GM18511 (cell line): ENCODE data around the gene RGPD3.
"Not testable (repeated sequence)": the region's sequence is repeated elsewhere in the genome, so short reads cannot be mapped to it uniquely, and the experiment has no call there.

ENCODE experiments used
- ATAC-seq: cut with Tn5 transposase; IDR thresholded peaks from one replicate; pipeline ENCODE4 v1.9.1; 2021; ENCODE audit warnings: mild to moderate bottlenecking, moderate library complexity; ENCODE audit not compliant: unreplicated experiment

RGPD3 gene

DNA sequence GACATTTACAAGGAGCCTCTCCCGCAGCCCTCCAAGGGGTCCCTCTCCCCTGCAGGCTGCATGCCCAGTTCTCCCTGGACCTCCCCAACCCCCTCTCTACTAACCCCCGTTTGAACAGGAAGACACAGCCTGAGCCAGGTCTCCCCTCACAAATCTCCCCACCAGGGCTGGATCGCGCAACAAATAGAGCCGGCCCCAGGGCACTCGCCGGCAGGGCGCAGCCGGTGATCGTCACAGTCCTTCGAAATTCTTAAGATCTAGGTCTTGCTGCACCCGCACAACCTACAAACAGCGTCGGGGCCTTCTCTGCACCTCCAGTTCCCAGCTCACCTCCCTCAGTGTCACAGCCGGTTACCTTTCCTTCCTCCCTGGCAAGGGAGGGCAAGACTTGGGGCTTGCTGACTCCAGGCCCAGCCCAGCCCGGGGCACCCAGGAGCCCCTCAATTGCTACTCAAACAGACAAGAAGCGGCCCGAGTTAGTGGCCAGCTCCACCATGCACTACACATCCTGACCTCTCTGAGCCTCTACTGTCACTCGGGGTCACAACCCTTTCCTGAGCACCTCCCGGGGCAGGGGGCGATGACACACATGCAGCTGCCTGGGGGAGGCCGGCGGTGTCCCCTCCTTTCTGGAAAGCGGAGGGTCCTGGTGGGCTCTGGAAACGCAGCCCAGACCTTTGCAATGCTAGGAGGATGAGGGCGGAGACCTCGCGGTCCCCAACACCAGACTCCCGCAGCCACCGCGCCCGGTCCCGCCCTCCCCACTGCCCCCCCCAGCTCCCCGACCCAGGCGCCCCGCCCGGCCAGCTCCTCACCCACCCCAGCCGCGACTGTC, 18.6 kb upstream of the RGPD3 start, which contains the start of gene CD8B2:
CD8B2 (plus strand) TSS at position 814 of the 835 bp plus-strand sequence. CDS start 63 bp downstream, outside the sequence.
- ATAC-seq = not testable (repeated sequence)

DNA sequence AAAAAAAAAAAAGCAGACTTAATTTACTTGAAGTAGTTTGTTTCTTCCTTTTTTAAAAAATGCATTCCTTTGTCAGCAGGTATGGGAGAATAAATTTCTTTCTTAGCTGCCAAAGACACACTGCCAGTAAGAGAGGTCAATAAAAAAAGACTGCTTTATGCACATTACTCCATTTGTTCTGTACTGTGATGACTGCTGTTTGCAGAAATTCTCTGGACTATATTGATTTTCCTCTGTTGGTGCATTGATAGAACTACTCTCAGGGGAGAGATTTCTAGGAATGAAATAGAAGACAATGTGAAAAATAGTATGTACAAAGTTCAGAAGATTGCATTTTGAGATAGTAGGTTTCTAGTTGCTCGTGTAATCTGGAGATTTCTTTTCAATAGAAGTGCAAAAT, 11.3 kb upstream of the RGPD3 start:
- ATAC-seq = not testable (repeated sequence)

DNA sequence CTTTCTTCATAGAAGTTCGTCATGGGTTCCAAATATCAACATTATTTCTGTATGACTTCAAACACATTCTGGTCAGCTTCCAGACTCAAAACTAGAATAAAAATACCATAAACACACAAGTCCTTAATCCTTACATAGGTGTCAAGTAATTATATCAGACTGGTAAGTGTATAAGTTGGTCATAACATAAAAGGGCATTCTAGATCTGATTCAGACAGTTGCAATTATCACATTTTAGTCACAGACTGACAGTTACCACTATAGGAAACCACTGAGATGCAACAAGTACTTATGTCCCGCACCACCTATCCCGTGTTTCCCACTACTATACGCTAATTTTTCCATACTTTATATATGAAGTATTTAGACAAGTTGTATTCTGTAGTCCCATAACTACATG, 9.4 kb upstream of the RGPD3 start:
- not testable (repeated sequence) for ATAC-seq

DNA sequence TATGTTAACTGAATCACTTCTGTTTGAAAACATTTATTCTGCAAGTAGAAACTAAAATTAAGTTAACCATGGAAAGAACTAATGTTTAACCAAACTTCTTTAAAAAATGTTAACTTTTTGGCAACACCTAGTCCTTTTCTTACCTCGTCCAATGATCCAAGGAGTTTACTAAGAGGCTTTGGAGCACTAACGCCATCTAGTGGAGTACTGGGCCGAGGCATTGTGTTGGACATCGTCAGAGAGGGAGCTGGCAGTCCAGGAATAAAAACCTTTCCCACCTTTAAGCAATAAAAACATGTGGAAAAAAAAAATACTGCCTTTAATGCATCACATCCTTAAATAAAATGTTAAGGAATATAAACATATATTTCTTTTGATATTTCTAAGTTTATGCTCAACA, 2.4 kb upstream of the RGPD3 start:
- peak; percentile 62 for ATAC-seq

DNA sequence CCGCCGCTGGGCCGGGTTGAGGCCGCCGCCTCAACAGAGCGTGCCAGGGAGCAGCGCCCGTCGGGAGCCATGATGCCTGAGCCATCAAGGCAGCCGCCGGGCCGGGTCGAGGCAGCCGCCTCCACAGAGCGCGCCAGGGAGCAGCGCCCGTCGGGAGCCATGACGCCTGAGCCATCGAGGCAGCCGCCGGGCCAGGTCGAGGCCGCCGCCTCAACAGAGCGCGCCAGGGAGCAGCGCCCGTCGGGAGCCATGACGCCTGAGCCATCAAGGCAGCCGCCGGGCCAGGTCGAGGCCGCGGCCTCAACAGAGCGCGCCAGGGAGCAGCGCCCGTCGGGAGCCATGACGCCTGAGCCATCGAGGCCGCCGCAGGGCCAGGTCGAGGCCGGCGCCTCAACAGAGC, 697 bp downstream of the RGPD3 start:
- ATAC-seq = not testable (repeated sequence)

DNA sequence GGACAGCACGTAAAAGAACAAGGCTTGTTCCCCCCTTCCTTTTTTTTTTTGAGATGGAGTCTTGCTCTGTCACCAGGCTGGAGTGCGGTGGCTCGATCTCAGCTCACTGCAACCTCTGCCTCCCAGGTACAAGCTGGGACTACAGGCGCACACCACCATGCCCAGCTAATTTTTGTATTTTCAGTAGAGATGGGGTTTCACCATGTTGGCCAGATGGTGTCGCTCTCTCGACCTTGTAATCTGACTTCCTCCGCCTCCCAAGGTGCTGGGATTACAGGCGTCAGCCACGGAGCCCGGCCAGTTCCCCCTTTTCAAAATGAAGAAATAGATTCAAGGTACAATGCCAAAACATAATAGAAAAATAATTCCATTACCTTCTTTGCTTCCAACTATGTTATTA, 6.3 kb downstream of the RGPD3 start:
- not testable (repeated sequence) for ATAC-seq

DNA sequence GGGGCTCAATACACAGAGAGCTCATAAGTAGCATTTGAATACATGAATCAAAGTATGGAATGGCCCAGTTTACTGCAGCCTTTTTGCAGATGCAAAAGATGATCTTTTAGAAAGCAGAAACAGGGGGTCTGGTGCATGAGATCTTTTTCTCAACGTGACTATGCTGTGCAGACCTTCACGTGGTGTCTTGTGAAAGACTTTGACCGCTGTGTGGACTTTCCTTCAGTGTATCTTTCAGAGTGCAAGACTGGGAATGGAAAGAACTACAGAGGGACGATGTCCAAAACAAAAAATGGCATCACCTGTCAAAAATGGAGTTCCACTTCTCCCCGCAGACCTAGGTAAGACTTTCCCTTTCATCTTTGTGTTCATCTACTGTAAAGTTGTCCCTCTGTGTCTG, 77.5 kb downstream of the RGPD3 start:
- not testable (repeated sequence) for ATAC-seq

DNA sequence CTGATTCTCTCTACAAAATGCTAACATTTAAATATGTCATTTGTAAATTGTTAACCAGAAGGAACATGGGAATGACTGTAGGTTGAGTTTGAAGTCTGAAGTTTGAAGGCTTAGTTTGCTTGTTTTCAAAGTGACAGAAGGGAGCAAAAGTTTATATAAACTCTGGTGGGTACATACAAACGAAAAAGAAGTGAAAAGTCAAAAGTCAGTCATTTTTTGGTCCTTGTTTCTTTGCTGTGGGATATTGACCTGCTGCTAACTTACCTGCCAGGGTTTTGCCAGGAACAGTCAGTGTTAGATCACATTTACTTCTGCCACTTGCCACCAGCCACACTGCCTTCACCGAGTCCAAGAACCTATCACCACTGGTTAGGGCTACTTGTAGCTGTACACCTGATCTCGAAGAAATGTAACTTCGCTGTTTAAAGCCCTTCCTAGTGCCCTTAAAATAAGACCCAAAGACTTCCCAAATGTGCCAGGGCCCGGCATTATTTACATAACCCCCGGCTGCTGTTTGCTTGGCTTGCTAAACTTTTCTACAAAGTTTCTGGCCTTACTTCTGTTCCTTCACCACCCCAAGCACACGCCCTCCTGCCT, 79.3 kb downstream of the RGPD3 start:
- ATAC-seq = not testable (repeated sequence)

DNA sequence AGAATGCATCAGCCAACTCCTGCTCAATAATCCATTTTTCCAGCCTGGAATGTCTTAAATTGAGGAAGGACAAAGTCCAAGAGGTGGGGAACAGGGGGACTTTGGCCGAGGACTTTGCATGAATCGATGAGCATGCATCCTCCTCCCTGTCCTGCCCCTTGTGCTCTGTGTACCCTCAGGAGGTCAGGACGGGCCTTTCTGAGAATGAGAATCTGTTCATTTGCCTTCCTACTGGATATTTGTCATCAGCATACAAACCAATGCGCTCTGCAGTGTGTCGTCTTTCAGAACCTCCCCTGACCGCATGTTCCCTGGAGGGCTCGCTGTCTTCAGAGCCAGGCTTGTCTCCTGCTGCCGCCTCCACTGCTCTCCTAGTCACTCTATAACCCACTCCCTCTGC, 83.7 kb downstream of the RGPD3 start:
- not testable (repeated sequence) for ATAC-seq

DNA sequence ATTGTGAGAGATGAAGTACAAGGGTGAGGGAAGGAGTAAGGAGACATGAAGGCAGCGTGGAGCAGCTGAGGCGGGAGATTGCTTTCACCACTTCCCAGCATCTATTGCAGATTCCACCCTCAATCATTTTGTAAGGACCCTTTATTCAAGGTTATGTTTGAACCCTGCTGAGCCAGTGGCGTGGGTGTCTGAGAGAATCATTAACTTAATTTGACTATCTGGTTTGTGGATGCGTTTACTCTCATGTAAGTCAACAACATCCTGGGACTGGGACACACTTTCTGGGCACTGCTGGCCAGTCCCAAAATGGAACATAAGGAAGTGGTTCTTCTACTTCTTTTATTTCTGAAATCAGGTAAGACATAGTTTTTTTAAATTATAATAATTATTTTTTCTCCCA, 86.3 kb downstream of the RGPD3 start:
- not testable (repeated sequence) for ATAC-seq

DNA sequence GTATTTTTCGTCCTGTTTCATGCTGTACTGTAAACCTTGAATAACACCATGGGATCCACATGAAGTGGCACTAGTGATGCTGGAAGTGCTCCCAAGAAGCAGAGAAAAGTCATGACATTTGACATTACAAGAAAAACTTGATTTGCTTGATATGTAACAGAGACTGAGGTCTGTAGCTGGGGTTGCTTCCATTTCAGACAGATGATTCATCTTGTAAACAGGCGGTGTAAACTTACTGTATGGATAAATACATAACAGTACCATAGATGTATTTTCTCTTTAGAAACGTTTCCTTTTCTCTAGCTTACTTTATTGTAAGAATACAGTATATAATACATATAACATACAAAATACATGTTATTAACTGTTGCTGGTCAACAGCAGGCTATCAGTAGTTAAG, 88.6 kb downstream of the RGPD3 start:
- not testable (repeated sequence) for ATAC-seq

DNA sequence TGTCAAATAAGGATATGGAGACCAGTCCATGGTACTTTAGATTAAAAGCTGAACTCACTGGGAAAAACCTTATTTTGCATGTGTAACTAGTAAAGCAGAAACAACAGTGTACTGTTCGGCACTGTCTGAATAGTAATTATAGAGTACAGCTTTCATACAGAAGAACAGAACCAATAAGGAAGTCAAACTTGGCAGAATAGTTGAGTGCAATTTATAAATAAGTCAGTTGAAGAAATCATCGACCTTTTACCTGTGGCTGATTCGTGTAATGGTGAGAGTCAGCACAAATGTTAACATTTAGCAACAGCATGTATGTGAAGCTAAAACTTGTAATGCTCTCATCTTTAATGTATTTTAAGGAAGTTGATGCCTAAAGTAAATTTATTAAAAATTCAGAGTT, 99.0 kb downstream of the RGPD3 start:
- not testable (repeated sequence) for ATAC-seq

DNA sequence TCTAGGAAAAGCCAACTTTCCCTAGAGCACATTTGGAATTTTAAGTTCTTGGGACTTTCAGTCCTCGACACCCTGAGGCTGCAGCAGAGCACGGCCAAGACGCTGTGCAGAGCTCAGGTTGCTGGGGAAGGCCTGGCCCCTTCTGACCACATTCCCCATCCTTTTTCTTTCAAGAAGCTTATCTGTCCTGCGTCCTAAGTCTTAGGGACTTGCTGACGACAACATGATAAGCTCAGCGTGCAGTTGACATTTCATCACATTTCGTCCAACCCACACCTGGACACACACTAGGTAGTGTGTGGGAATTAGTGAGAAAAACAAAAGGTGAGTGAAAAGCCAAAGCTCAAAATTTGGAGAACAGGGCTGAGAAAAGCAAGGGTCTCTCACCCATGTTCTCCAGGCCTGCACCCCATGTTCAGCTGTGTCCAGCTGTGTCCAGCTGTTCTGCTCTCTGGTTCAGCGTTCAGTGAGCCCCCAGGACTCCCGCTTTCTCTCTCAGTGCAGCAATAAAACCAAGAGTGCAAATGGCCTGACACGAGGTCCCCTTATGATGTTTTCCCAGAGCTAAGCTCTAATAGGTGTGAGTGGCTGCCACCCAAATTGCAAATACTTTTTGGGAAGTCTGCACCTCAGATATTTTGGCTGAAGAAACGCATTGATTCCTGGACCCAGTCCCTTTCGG, 101.9 kb downstream of the RGPD3 start:
- ATAC-seq = no peak

DNA sequence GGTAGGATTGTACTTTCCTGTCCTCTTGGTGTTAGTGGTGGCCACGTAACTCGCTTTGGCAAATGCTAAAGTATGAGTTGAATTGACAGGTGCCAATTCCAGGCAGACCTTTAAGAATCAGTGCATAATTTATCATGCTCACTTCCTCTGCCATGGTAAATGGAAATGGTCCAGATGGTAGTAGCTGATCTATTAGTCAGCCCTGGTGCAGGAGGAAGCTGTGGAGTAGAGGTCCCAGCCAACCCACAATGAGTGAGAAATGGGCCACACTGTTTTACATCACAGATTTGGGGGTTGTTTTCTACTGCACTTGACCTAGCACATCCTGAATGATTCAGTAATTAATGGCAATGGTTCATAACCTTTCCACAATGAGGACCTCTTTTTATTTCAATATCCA, 104.4 kb downstream of the RGPD3 start:
- no peak for ATAC-seq

DNA sequence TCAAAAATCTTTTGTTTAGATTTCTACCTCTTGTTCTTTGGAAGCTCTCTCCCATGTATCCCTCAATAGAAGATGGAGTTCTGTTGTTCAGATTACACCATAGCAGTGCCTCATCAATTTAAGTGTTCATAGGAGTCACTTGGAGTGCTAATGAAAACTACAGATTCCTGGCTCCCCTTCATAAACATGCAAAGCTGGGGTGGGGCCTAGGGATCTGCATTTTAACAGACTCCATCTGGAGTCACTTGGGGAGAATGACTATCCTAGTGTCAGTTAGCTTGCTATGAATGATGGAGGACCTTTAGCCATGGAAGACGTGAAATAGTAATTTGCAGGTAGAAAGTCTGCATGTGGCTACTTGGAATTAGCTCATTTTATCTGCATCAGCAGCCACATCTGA, 105.4 kb downstream of the RGPD3 start:
- ATAC-seq = no peak

DNA sequence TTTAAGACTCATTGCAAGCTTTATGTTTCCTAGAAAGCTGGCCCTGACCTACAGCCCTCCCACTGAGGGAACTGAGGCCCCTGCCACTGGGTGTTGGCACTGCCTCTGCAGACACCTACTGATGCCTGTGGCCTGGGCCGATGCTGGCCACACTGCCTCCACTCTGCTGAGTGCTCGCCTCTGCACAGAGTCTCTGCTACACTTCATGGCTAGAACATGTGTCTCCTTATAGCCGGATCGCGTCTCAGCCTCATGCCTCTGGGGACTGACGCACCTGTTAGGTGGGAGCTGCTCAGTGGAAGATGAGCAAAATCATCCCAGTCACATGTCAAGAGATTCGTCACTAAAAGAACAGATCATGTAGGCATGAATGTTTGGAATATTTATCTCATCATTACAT, 108.7 kb downstream of the RGPD3 start:
- ATAC-seq = no peak

DNA sequence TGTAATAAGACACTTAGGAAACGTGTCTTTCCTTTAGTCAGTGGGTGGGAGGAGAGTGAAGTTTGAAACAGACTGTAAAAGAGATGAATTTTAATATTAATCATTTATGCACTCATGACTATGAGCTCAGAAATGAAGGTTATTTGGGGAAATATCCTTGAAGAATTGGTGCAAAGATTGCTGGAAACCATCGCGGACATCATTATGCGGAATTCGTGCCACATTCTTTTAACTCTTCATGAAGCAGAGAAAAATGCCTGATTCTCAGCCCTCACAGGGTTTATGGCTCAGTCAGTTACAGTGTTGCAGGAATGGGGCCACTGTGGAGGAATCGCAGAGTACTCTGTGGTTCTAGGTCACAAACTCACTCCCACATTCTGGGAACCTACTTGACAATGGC, 109.7 kb downstream of the RGPD3 start:
- no peak for ATAC-seq

DNA sequence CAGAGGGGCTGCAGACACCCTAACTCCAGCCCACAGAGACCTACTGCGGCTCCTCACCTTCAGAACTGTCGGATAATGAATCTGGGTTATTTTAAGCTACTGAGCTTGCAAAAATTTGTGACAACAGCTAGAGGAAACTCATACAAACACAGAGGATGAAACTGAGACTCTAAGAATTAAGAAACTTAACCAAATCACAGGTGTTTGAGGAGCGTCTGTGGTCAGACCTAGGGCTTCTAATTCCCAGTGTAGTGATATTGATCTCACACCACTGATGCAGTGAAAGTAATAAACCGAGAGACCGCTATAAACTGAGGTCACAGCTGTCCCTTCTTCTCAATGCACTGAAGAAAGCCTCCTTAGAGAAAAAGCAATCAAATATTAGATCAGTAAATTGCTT, 110.1 kb downstream of the RGPD3 start:
- peak; percentile 96 for ATAC-seq

DNA sequence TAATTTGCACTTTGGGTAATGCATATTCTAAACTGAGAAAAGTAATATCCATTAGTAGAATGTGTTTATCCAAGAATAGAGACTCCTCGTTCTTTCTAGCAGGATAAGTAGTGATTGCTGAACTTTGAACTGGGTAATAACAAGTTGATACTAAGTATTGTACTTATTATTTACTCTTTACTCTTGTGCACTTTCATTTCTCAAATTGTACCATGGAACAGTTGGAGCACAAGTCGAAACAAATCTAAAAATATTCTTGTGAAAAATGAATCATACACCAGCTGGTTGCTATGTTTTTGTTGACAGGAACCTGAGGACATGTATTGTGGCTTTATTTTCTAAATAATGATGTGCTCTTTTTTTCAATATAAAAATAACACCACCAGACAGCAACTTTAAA, 111.9 kb downstream of the RGPD3 start:
- peak; percentile 46 for ATAC-seq

DNA sequence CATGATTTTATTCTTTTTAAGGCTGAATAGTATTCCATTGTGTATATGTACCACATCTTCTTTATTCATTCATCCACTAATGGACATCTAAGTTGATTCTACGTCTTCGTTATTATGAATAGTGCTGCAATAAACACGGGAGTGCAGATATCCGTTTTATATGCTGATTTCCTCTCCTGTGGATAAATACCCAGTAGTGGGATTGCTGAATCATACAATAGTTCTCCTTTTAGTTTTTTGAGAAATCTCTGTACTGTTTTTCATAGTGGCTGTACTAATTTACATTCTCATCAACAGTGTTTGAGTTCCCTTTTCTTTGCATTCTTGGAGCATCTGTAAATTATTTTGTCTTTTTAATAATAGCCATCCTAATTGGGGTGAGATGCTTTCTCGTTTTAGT, 114.5 kb downstream of the RGPD3 start:
- no peak for ATAC-seq

DNA sequence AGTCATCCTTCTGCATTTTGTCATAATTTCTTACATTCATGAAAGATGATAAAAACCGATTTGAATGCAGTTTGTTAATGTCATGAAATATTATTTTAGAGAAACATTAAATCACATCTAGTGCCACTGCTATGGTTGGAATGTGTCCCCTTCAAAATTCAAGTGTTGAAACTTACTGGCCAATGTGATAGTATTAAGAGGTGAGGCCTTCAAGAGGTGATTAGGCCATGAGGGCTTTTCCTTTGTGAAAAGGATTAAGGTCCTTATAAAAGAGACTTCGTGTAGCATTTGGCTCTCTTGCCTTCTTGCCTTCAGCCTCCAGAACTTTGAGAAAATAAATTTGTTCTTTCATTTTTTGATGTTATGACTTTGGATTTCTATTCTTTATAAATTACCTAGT, 117.2 kb downstream of the RGPD3 start:
- no peak for ATAC-seq

DNA sequence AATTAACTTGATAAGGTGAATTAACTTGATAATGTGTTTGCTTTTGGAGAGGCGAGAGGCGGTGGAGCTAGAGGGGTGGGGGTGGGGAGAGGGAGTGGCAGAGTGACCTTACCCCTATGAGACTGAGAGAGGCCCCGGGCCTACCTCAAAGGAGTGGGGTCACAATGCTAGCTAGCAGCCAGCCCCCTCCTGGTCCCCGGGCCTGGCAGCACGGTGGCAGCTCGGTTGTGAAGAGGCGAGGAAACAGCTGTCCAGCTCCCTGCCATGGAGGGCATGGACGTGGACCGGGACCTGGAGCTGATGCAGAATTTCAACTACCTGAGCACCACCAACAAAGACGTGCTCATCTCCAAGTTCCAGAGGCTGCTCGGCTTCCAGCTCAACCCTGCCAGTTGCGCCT, 123.9 kb downstream of the RGPD3 start:
- ATAC-seq = no peak
